GM12865 (cell line): ENCODE data around the gene PHF13.

Experiments used
- DNase-seq: peaks from one replicate; pipeline ENCODE4 v3.0.0; 2010; ENCODE audit warnings: low read depth
- H3K4me3 ChIP-seq: 2 replicates; pipeline ENCODE4 v1.5.1; 2011; ENCODE audit warnings: mild to moderate bottlenecking, low read depth, low read length, control low read depth
- TF ChIP-seq, protein P1 (sequence below): IDR thresholded peaks from 2 replicates; pipeline ENCODE4 v1.5.1; 2011; ENCODE audit warnings: low read length, control low read depth, low read depth, inconsistent platforms; ENCODE audit not compliant: insufficient read depth; ENCODE audit errors: missing control alignments

PHF13 gene

DNA sequence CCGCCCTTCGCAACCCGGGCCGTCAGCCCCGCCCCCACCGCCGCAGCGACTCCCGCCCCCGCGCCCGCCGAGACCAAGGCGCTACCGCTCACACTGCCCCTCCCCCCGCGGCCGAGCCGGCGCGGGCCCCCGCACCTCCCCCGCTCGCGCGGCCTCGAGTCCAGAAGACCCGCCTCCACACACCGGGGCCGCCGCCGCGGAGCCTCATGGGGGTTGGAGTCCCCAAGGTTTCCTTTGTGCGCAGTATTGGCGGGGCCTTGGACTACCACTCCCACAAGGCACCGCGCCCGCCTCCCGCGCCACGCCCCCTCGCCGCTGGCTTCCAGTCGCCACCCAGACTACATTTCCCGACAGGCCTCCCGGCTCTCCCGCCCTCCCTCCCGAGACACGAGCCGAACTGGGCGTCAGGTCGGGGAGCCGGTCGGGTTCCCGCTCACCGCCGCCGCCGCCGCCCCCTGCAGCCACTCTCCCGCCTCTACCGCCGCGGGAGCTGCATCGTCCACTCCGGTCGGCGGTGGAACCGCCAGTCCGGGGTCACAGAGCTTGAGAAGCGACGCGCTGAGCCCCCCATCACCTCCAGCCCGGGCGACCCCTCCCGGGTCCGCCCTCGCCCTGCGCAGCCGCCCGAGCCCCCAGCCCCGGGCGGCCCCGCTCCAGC lies at the start of gene PHF13:
Gene PHF13 (plus strand): TSS at position 371 of the 658 bp plus-strand sequence. CDS start 336 bp downstream, outside the sequence.
- H3K4me3 ChIP-seq: peak within 1 kb of the TSS; percentile 79
- TF ChIP-seq, protein P1, sequence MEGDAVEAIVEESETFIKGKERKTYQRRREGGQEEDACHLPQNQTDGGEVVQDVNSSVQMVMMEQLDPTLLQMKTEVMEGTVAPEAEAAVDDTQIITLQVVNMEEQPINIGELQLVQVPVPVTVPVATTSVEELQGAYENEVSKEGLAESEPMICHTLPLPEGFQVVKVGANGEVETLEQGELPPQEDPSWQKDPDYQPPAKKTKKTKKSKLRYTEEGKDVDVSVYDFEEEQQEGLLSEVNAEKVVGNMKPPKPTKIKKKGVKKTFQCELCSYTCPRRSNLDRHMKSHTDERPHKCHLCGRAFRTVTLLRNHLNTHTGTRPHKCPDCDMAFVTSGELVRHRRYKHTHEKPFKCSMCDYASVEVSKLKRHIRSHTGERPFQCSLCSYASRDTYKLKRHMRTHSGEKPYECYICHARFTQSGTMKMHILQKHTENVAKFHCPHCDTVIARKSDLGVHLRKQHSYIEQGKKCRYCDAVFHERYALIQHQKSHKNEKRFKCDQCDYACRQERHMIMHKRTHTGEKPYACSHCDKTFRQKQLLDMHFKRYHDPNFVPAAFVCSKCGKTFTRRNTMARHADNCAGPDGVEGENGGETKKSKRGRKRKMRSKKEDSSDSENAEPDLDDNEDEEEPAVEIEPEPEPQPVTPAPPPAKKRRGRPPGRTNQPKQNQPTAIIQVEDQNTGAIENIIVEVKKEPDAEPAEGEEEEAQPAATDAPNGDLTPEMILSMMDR: no peak
- DNase-seq: peak; percentile 100

DNA sequence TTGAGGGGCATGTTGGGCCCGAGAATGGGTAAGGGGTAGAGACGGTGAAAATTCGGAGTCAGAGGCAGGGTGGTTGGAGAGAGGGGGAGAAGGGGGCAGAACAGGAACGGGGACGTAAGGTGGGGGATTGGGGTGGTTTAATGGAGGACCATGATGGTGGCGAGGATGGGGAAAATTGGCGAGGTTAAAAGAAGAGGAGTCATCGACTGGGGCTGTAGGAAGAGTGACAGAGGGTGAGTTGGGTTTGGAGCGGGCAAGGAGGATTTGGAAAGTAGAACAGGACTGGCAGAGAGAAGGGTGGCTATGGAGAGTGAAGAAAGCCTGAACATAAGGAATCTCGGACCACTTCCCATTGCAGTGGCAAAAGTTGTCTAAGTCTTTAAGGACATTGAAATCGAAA lies 44.5 kb upstream of the PHF13 start:
- TF ChIP-seq, protein P1: no peak
- H3K4me3 ChIP-seq: no peak overlapping the region
- no peak for DNase-seq

DNA sequence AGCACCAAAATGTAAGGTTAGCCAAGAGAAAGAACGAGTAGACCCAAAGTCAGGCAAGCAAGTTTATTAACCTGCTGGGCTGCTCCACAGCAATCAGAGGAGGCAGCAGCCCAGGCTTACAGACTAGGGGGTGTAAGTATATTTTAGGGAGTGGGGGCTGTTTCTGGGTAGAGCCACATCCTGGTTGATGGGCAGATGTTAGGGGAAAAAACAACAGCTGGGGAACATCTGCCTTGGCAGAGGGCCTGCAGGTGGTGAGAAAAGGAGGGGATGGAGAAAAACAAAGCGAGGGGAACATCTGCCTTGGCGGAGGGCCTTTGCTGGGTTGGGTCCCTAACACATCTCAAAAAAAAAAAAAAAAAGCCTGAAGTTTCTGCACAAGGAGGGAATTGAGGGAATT lies 43.4 kb upstream of the PHF13 start:
- peak; percentile 37 for DNase-seq
- TF ChIP-seq, protein P1: no peak
- no peak overlapping the region for H3K4me3 ChIP-seq

DNA sequence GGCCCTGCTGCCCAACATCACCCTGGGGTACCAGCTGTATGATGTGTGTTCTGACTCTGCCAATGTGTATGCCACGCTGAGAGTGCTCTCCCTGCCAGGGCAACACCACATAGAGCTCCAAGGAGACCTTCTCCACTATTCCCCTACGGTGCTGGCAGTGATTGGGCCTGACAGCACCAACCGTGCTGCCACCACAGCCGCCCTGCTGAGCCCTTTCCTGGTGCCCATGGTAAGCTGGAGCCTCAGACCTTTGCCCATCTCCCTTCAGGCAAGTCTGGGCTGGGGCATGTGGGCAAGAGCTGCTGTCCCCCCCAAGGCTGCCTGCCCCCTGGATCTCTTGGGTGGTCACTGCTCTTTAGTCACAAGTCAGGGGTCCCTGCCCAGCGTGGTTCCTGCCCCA lies 42.5 kb upstream of the PHF13 start:
- DNase-seq: no peak
- TF ChIP-seq, protein P1: no peak
- H3K4me3 ChIP-seq: no peak overlapping the region

DNA sequence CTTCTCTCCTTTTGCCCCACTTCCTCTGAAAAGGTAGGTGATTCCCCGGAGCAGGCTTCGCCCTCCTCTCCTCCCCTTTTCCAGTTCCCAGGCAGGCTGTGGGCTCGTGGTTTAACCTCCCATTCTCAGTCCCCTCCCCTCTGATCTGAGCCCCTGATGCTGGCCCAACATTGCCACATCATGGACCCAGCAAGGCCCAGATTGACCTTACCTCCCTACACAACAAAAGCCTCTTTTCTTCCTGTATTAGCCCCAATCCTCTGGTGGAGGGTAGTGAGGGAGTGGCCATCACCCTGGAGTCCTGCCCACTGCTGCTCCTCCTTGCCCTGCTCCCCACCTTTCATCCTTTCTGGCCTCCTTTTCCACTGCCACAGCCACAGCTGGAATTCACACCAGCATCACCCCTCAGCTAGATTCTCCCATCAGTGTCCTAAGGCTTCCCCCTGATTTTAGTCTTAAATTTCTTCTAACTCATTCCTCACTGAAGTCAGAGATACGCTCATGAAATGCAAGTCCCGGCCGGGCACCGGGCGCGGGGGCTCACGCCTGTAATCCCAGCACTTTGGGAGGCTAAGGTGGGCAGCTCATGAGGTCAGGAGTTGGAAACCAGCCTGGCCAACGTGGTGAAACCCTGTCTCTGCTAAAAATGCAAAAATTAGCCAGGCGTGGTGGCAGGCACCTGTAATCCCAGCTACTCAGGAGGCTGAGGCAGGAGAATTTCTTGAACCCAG lies 40.7 kb upstream of the PHF13 start:
- DNase-seq: no peak
- TF ChIP-seq, protein P1: no peak
- no peak overlapping the region for H3K4me3 ChIP-seq

DNA sequence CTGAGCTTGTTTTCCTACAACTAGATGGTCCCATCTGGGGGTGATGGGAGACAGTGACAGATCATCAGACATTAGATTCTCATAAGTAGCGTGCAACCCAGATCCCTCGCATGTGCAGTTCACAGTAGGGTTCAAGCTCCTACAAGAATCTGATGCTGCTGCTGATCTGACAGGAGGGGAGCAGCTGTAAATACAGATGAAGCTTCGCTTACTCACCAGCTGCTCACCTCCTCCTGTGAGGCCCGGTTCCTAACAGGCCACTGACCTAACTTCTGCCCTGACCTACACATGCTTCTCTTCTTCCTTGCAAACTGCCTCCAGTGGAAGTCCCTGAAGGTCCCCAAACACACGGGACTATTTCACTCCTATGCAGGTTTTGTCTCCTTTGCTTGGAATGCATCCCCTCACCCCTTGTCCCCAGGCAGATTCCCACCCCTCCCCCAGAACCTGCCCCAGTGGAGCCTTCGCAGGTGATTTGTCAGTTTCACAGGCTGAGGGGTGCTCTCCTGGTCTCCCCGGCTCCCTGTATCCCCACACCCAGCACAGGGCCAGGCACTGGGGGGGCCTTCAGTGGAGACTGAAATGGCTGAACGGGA lies 39.4 kb upstream of the PHF13 start:
- TF ChIP-seq, protein P1: no peak
- H3K4me3 ChIP-seq: no peak overlapping the region
- no peak for DNase-seq
